K562 (cell line): ENCODE measurements around the gene GLIS1. TPM values are rescaled to one million over a fixed set of nuclear protein-coding genes. Genes with fewer than 3 reads are reported as not detected.

Experiments
- ARHGAP35 ChIP-seq: fragments of 450-650 bp; IDR thresholded peaks from 2 replicates; pipeline ENCODE4 v1.6.1; 2018; ENCODE audit not compliant: partially characterized antibody
- E2F3 ChIP-seq: fragments of 250-450 bp; sonication (Bioruptor Pico); IDR thresholded peaks from 2 replicates; pipeline ENCODE4 v1.4.0; 2020; ENCODE audit warnings: mild to moderate bottlenecking
- GATAD2A ChIP-seq: fragments of 450-650 bp; IDR thresholded peaks from 2 replicates; pipeline ENCODE4 v1.6.1; 2017
- SRSF9 ChIP-seq: fragments of 200-400 bp; formaldehyde crosslinking; IDR thresholded peaks from 2 replicates; pipeline ENCODE4 v1.6.1; 2017; ENCODE audit warnings: low read depth, low read length, borderline replicate concordance
- polyA plus RNA-seq, 8 experiments: library from polyadenylated mRNA; depleted of rRNA in 4 of 8; stranded (reverse) in 5 of 8; unstranded in 3 of 8; fragments of >200 nt; fragmentation: Nextera tagmentation in 2 of 8; fragmentation: Illumina TruSeq in 1 of 8; extraction: Ambion mirVana in 2 of 8; extraction: Trizol in 1 of 8; gene quantifications; 2 replicates each; pipeline versions ENCODE4 v1.2.1 to v1.2.3, GENCODE V29; 2011 to 2014; ENCODE audit warnings: inconsistent platforms in 1 of 8, missing spikeins in 1 of 8
- total RNA-seq, 7 experiments: library from RNA; depleted of rRNA in 6 of 7; stranded (reverse); fragments of >200 nt in 6 of 7; fragmentation: Illumina TruSeq in 2 of 7; extraction: Trizol in 2 of 7; gene quantifications; 2 replicates each; pipeline versions ENCODE4 v1.2.1 to v1.2.3, GENCODE V29; 2011 to 2021; ENCODE audit warnings: low replicate concordance in 1 of 7
- TF ChIP-seq, protein P1 (sequence below): fragments of 250-450 bp; sonication (Bioruptor Pico); IDR thresholded peaks from 2 replicates; pipeline ENCODE4 v1.5.0; 2021; ENCODE audit warnings: mild to moderate bottlenecking, borderline replicate concordance
- TF ChIP-seq, protein P2 (sequence below): conservative IDR thresholded peaks from 2 replicates; pipeline ENCODE4 v1.6.1; 2011; ENCODE audit warnings: low read depth, mild to moderate bottlenecking, low read length; ENCODE audit not compliant: control insufficient read depth

Gene GLIS1
- total and polyA plus RNA-seq, 9 of the 15 experiments (the other 6 are each of a cell fraction or from before 2014, with no cell fraction given): not detected

DNA sequence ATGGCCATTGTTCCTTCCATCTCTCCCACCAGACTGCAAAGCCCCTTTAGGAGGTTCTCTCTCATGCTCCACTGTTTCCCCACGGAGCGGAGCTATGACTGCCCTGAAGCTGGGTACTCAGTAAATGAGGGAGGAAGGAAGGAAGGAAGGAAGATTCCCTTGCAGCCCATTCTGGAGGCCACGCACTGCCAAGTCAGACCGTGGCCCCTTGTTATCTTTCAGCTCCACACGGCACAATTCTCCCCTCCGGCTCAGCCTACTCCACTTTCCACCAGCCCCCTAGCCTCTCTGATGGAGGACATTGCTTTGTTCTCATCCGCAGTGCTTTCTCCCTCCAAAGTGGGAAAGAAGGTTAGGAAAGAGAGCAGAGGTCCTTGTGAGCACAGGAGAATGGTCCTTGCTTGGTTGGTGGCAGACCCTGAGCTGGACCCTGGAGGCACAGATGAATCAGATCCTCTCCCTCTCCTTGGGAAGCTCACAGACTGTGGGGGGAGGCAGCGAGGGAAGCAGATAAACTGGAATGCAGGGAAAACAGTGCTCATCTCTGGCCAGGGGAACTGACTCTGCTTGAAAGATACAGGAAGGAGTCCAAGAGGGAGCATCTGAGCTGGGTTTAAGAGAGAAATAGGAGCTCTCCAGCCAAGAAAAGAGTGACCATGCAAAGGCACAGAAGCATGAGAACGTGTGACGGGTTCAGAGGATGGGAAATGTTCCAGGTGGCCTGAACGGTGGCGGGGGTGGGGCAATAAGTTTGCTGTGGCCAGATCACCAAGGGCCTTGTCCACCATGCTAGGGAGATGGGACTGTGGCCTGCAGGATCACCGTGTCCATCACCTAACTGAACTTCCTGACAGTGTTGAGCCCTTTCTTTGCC lies 52.6 kb downstream of the GLIS1 start (continued):
- TF ChIP-seq, protein P1, sequence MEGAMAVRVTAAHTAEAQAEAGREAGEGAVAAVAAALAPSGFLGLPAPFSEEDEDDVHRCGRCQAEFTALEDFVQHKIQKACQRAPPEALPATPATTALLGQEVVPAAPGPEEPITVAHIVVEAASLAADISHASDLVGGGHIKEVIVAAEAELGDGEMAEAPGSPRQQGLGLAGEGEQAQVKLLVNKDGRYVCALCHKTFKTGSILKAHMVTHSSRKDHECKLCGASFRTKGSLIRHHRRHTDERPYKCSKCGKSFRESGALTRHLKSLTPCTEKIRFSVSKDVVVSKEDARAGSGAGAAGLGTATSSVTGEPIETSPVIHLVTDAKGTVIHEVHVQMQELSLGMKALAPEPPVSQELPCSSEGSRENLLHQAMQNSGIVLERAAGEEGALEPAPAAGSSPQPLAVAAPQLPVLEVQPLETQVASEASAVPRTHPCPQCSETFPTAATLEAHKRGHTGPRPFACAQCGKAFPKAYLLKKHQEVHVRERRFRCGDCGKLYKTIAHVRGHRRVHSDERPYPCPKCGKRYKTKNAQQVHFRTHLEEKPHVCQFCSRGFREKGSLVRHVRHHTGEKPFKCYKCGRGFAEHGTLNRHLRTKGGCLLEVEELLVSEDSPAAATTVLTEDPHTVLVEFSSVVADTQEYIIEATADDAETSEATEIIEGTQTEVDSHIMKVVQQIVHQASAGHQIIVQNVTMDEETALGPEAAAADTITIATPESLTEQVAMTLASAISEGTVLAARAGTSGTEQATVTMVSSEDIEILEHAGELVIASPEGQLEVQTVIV (CRISPR knock-in tag): no peak
- TF ChIP-seq, protein P2, sequence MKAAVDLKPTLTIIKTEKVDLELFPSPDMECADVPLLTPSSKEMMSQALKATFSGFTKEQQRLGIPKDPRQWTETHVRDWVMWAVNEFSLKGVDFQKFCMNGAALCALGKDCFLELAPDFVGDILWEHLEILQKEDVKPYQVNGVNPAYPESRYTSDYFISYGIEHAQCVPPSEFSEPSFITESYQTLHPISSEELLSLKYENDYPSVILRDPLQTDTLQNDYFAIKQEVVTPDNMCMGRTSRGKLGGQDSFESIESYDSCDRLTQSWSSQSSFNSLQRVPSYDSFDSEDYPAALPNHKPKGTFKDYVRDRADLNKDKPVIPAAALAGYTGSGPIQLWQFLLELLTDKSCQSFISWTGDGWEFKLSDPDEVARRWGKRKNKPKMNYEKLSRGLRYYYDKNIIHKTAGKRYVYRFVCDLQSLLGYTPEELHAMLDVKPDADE: no peak
- TF ChIP-seq E2F3 (CRISPR knock-in tag) (no peak), ARHGAP35 (no peak), GATAD2A (no peak), SRSF9 (no peak)
